Astrocyte of the cerebellum (primary cell): ENCODE results near the gene ENG.

Source experiments
- DNase-seq: peaks from one replicate; pipeline ENCODE4 v3.0.0-alpha.2; 2011; ENCODE audit warnings: low read depth
- H3K4me3 ChIP-seq: 2 replicates; pipeline ENCODE4 v1.5.1; 2011; ENCODE audit warnings: mild to moderate bottlenecking, low read depth, low read length, moderate library complexity
- in situ Hi-C: cut with HindIII; loops from 2 replicates; pipeline ENCODE4 v1.10.0; 2017; ENCODE audit warnings: low sequenced_read_pairs
- TF ChIP-seq, protein P1 (sequence below): IDR thresholded peaks from 2 replicates; pipeline ENCODE4 v1.5.1; 2012; ENCODE audit warnings: low read length, low read depth, moderate library complexity, mild to moderate bottlenecking; ENCODE audit errors: missing control alignments

Gene ENG

DNA sequence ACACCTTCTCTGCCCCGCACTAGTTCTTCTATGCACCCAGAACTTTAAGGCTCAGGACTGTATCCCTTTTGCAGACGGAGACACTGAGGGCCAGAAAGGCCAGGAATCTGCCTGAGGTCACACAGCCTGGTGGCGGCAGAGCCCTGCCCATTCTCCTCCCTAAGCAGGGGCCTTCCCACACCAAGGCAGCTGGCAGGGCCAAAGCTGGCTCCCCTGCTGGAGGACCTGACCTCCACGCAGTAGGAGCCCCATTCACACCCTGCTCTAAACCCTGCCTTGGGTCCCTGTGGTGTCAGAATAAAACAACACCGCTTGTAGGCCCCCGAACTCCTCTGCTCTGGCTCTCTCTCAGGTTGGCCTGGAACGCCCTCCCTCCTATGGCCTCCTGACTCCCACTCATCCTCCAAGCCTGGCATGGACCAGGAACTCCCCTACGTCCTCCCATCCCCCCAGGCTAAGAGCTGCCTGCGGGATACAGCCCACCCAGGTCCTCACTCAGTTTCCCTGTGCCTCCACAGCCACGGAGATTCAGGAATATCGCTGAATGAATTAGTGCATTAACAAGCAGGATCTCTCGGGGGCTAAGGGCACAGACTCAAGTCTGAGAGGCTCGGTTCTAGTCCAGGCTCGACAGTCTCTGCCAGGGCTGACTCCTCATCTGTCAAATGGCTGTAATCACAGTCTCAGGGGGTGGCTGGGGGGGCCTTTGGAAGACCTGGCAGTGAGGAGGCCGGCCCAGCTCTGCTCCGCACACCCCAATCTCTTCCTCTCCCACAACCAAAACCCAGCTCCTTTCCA is 42.1 kb upstream of the ENG start:
- DNase-seq, result no peak
- peak overlapping the region; percentile 4 for H3K4me3 ChIP-seq
- TF ChIP-seq, protein P1, sequence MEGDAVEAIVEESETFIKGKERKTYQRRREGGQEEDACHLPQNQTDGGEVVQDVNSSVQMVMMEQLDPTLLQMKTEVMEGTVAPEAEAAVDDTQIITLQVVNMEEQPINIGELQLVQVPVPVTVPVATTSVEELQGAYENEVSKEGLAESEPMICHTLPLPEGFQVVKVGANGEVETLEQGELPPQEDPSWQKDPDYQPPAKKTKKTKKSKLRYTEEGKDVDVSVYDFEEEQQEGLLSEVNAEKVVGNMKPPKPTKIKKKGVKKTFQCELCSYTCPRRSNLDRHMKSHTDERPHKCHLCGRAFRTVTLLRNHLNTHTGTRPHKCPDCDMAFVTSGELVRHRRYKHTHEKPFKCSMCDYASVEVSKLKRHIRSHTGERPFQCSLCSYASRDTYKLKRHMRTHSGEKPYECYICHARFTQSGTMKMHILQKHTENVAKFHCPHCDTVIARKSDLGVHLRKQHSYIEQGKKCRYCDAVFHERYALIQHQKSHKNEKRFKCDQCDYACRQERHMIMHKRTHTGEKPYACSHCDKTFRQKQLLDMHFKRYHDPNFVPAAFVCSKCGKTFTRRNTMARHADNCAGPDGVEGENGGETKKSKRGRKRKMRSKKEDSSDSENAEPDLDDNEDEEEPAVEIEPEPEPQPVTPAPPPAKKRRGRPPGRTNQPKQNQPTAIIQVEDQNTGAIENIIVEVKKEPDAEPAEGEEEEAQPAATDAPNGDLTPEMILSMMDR, result no peak
- in situ Hi-C loops, result no loop called here

DNA sequence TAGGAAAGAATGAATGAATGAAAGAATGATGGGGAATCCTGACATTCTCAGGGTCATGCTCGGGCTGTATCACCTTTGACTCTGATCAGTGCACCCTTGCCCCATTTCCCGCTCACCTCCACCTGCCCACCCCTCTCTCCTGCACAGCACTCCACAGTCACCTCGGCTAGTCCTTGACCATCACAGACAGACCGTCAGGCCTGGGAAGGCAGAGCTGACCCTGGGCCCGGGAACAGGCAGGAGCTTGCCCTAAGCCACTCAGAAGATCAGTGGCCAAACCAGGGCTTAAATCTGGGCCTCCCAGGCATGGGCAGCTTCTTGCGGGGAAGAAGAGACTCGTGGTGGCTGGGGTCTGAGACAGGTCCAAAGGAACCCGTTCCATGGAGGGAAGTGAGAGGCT is 41.4 kb upstream of the ENG start:
- TF ChIP-seq, protein P1, result no peak
- H3K4me3 ChIP-seq, result no peak overlapping the region
- DNase-seq, result no peak
- in situ Hi-C loops, result no loop called here

DNA sequence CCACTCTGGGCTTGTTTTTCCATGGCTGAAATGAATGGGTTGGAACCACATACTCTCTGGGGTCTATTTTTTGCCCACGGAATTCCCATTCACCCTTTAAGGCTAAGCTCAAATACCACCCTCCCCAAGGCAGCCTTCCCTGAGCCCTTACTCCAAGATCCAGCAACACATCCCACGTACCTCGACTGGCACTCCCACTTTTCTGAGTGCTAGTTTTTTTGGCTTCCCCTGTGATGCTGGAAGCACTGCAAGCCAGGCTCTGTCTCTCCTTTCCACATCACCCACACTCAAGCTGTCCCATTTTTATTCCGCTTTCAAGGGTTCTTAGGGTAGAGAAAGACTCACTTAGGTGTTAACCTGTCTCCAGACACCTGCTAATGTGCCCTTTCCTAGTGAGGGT is 38.9 kb upstream of the ENG start:
- H3K4me3 ChIP-seq, result no peak overlapping the region
- TF ChIP-seq, protein P1, result no peak
- in situ Hi-C loops, result no loop called here
- DNase-seq, result no peak

DNA sequence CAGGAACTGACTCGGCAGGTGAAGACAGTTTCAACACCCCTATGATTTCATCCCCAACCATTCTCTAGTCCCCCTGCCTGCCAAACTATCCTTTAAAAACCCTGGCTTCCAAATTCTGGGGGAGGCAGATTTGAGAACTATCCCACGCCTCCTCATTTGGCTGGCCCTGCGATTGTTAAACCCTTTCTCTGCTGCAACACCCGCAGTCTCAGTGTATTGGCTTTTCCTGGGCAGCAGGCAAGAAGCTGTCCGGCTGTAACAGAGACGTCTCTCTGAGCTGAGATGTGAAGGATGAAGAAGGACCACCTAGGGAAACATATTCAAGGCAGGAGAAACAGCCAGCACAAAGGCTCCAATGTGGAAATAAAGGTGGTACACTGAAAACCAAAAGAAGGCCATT is 38.4 kb upstream of the ENG start:
- no peak for DNase-seq
- in situ Hi-C loops, result no loop called here
- TF ChIP-seq, protein P1, result no peak
- no peak overlapping the region for H3K4me3 ChIP-seq

DNA sequence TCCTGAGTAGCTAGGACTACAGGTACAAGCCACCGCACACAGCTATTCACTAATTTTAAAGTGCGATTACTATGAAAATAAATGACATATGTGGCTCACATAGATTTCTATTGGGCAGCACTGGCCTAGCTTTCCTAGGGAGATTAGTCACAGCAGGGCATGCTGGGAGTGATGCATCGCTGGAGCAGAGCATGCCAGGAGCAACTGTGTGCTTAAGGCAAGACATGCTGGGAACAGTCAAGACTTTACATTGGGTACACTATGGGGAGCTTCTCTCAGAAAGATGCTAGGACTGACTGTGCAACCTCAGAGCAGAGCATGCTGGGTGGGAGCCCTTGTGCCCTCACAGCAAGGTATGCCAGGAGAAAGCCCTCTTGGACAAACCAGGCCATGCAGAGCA is 35.6 kb upstream of the ENG start:
- TF ChIP-seq, protein P1, result no peak
- in situ Hi-C loops, result no loop called here
- H3K4me3 ChIP-seq, result no peak overlapping the region
- no peak for DNase-seq

DNA sequence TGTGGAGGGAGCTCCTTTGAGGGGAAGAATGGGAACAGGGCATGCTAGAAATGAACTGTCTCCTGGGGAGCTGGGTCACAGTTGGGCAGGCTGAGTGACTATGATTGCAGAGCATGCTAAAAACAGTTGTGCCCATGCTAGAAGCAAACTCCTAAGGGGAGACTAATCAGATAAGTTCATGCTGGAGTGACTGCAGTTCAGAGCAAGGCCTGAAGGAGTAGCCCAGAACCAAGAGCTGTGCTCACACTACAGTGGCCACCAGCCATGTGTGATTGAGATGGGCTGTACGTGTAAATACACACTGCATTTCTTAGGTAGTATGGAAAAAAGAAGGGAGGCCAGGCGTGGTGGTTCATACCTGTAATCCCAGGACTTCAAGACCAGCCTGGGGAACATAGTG is 33.3 kb upstream of the ENG start:
- H3K4me3 ChIP-seq, result no peak overlapping the region
- no peak for DNase-seq
- TF ChIP-seq, protein P1, result peak; percentile 34
- in situ Hi-C loops, result no loop called here
